Effector memory CD4-positive, alpha-beta T cell (primary cell): ENCODE results near the gene RETREG1.
"Not testable (repeated sequence)": the region's sequence is repeated elsewhere in the genome, so short reads cannot be mapped to it uniquely, and the experiment has no call there.

Experiments used
- DNase-seq, 3 donors: peaks; one replicate each; pipeline ENCODE4 v3.0.0-alpha.2; 2020
- H3K27ac ChIP-seq: 2 replicates; pipeline ENCODE4 v1.7.0; 2013; ENCODE audit warnings: mild to moderate bottlenecking, low read length, moderate library complexity; ENCODE audit not compliant: insufficient read depth, poor library complexity, severe bottlenecking
- H3K27me3 ChIP-seq: replicated peaks from 2 replicates; pipeline ENCODE4 v1.7.0; 2013; ENCODE audit warnings: mild to moderate bottlenecking, low read length; ENCODE audit not compliant: insufficient read depth, control insufficient read depth, poor library complexity, severe bottlenecking
- H3K36me3 ChIP-seq: 2 replicates; pipeline ENCODE4 v1.7.0; 2013; ENCODE audit warnings: mild to moderate bottlenecking, low read length, moderate library complexity; ENCODE audit not compliant: control insufficient read depth, insufficient read depth
- H3K4me1 ChIP-seq: 2 replicates; pipeline ENCODE4 v1.7.0; 2013; ENCODE audit warnings: low read length, mild to moderate bottlenecking; ENCODE audit not compliant: control insufficient read depth, insufficient read depth, poor library complexity, severe bottlenecking
- H3K4me3 ChIP-seq: 2 replicates; pipeline ENCODE4 v1.7.0; 2013; ENCODE audit warnings: low read length, low read depth, mild to moderate bottlenecking; ENCODE audit not compliant: insufficient read depth, poor library complexity, severe bottlenecking
- H3K9me3 ChIP-seq: 2 replicates; pipeline ENCODE4 v1.7.0; 2013; ENCODE audit warnings: mild to moderate bottlenecking, low read length, moderate library complexity; ENCODE audit not compliant: control insufficient read depth

The RETREG1 gene

GRCh38 chr5:16450163-16450562 is 166.6 kb downstream of the RETREG1 start:
- no peak overlapping the region for H3K27ac ChIP-seq
- no peaks in the 10 kb centered on the region for H3K27me3 ChIP-seq
- peaks cover 59% of the 10 kb centered on the region for H3K36me3 ChIP-seq
- no peaks in the 10 kb centered on the region for H3K9me3 ChIP-seq
- no peak overlapping the region for H3K4me3 ChIP-seq
- DNase-seq: no peak
- H3K4me1 ChIP-seq: no peaks in the 10 kb centered on the region

- no peak for DNase-seq
- Histone ChIP-seq H3K4me3 (no peak overlapping the region), H3K4me1 (no peaks in the 10 kb centered on the region), H3K9me3 (no peaks in the 10 kb centered on the region), H3K27me3 (no peaks in the 10 kb centered on the region), H3K36me3 (peaks cover 41% of the 10 kb centered on the region), H3K27ac (no peak overlapping the region)
Observed at GRCh38 chr5:16446993-16447392, 169.8 kb downstream of the RETREG1 start.

- no peaks in the 10 kb centered on the region for H3K27me3 ChIP-seq
- H3K4me3 ChIP-seq: no peak overlapping the region
- H3K9me3 ChIP-seq: no peaks in the 10 kb centered on the region
- H3K4me1 ChIP-seq: no peaks in the 10 kb centered on the region
- no peaks in the 10 kb centered on the region for H3K36me3 ChIP-seq
- no peak for DNase-seq
- H3K27ac ChIP-seq: no peak overlapping the region
Observed at GRCh38 chr5:16437977-16438376, 178.8 kb downstream of the RETREG1 start.

- H3K4me3 ChIP-seq, H3K27ac ChIP-seq, H3K9me3 ChIP-seq, H3K36me3 ChIP-seq, H3K4me1 ChIP-seq, DNase-seq, H3K27me3 ChIP-seq: not testable (repeated sequence)
Observed at GRCh38 chr5:16436065-16436682, 180.6 kb downstream of the RETREG1 start.

- no peak for DNase-seq
- Histone ChIP-seq H3K4me3 (no peak overlapping the region), H3K4me1 (no peaks in the 10 kb centered on the region), H3K27me3 (no peaks in the 10 kb centered on the region), H3K9me3 (no peaks in the 10 kb centered on the region), H3K27ac (no peak overlapping the region), H3K36me3 (no peaks in the 10 kb centered on the region)
Observed at GRCh38 chr5:16431490-16431889, 185.3 kb downstream of the RETREG1 start.

- DNase-seq: no peak
- Histone ChIP-seq H3K27ac (no peak overlapping the region), H3K4me1 (no peaks in the 10 kb centered on the region), H3K4me3 (no peak overlapping the region), H3K36me3 (no peaks in the 10 kb centered on the region), H3K9me3 (no peaks in the 10 kb centered on the region), H3K27me3 (no peaks in the 10 kb centered on the region)
Observed at GRCh38 chr5:16430349-16431089, 186.3 kb downstream of the RETREG1 start.

- no peak for DNase-seq
- Histone ChIP-seq H3K4me3 (no peak overlapping the region), H3K36me3 (no peaks in the 10 kb centered on the region), H3K27me3 (no peaks in the 10 kb centered on the region), H3K4me1 (no peaks in the 10 kb centered on the region), H3K27ac (no peak overlapping the region), H3K9me3 (no peaks in the 10 kb centered on the region)
Observed at GRCh38 chr5:16428359-16428758, 188.4 kb downstream of the RETREG1 start.

- no peak overlapping the region for H3K4me3 ChIP-seq
- no peaks in the 10 kb centered on the region for H3K36me3 ChIP-seq
- no peak for DNase-seq
Observed at GRCh38 chr5:16427587-16427986, 189.2 kb downstream of the RETREG1 start.

More at GRCh38 chr5:16427587-16427986, 189.2 kb downstream of the RETREG1 start:
- Histone ChIP-seq H3K27ac (no peak overlapping the region), H3K4me1 (no peaks in the 10 kb centered on the region), H3K9me3 (no peaks in the 10 kb centered on the region), H3K27me3 (no peaks in the 10 kb centered on the region)
